SK-N-MC (cell line): ENCODE data around the gene MARK2.
"Not testable (repeated sequence)": the region's sequence is repeated elsewhere in the genome, so short reads cannot be mapped to it uniquely, and the experiment has no call there.

Experiments
- DNase-seq: peaks from one replicate; pipeline ENCODE4 v3.0.0-alpha.2; 2011; ENCODE audit warnings: low read depth, low spot score
- H3K27ac ChIP-seq: fragments of 200-600 bp; sonication (generic); 2 replicates; pipeline ENCODE4 v1.5.1; 2016; ENCODE audit warnings: mixed run types
- H3K36me3 ChIP-seq: fragments of 200-600 bp; sonication (generic); 2 replicates; pipeline ENCODE4 v1.6.1; 2017; ENCODE audit warnings: antibody characterized with exemption, low read length, mixed read lengths; ENCODE audit not compliant: insufficient read depth
- H3K4me3 ChIP-seq: fragments of 200-600 bp; sonication (generic); 2 replicates; pipeline ENCODE4 v1.5.1; 2016
- H3K9ac ChIP-seq: fragments of 200-600 bp; sonication (generic); 2 replicates; pipeline ENCODE4 v1.8.0; 2017; ENCODE audit warnings: mixed run types, mixed read lengths; ENCODE audit not compliant: insufficient read length
- H3K9me3 ChIP-seq: fragments of 200-600 bp; sonication (generic); 2 replicates; pipeline ENCODE4 v1.6.1; 2017; ENCODE audit warnings: low read depth, mild to moderate bottlenecking, antibody characterized with exemption, low read length, moderate library complexity, mixed read lengths
- EZH2 ChIP-seq: fragments of 200-600 bp; sonication (generic); IDR thresholded peaks from one replicate; pipeline ENCODE4 v1.6.1; 2017; ENCODE audit warnings: antibody characterized with exemption
- FOXP2 ChIP-seq: optimal IDR thresholded peaks from 2 replicates; pipeline ENCODE3; 2011; ENCODE audit warnings: mild to moderate bottlenecking, moderate library complexity; ENCODE audit not compliant: insufficient read depth; ENCODE audit errors: extremely low read length, control extremely low read depth
- POLR2AphosphoS5 ChIP-seq: IDR thresholded peaks from 2 replicates; pipeline ENCODE4 v1.6.1; 2012; ENCODE audit warnings: mild to moderate bottlenecking, low read depth, low read length, borderline replicate concordance

MARK2 gene

GRCh38 chr11:63855975-63856374 lies 17.1 kb downstream of the MARK2 start:
- TF ChIP-seq EZH2 (no peak), FOXP2 (no peak), POLR2AphosphoS5 (no peak)
- H3K27ac ChIP-seq, result peak overlapping the region; percentile 49; the same call in 1 of the 2 replicates
- H3K4me3 ChIP-seq, result no peak overlapping the region
- no peak for DNase-seq
- H3K36me3 ChIP-seq, result peaks cover 17% of the 10 kb centered on the region; the same call in 1 of the 2 replicates
- H3K9ac ChIP-seq, result no peak overlapping the region
- H3K9me3 ChIP-seq, result 0 out of 2 replicates have a peak, but pooled peaks cover 7% of the 10 kb centered on the region

DNA sequence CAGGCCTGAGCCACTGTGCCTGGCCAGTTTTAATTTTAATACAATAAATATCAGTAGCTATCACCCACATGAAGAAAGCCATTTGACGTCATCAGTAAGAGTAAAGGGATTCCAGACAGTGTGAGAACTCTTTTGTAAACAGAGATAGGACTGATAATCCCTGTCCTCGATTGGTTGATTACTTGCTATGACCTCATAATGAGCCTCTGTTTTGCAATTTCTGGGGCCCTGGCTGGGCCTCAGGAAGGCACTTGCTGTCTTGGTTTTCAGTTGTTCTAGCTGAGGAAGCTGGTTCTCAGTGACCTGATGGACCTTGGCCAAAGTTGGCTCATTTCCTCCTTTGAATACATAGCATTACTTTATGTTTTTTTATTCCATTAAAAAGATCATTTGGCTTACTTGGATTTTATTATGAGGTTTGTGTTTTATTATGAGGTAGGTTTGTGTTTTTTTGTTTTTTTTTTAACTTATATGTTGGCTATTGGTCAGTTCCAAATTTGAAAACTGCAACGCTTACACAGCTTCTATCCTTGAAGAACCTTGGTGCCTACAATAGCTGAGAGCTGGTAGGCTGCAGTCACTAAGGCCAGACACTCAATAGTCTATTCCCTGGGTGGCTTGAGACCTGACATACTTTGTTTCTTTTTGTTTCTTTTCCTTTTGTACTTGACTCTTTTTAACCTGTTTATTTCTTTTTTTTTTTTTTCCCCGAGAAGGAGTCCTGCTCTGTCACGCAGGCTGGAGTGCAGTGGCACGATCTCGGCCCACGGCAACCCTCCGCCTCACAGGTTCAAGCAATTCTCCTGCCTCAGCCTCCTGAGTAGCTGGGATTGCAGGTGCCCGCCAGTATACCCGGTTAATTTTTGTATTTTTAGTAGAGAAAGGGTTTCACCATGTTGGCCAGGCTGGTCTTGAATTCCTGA lies 20.0 kb downstream of the MARK2 start:
- Histone ChIP-seq H3K4me3 (no peak overlapping the region), H3K36me3 (peaks cover 17% of the 10 kb centered on the region; the same call in 1 of the 2 replicates), H3K27ac (peak overlapping the region; percentile 42; the same call in 1 of the 2 replicates), H3K9ac (no peak overlapping the region), H3K9me3 (0 out of 2 replicates have a peak, but pooled peaks cover 7% of the 10 kb centered on the region)
- no peak for DNase-seq
- TF ChIP-seq FOXP2 (no peak), EZH2 (no peak), POLR2AphosphoS5 (no peak)

DNA sequence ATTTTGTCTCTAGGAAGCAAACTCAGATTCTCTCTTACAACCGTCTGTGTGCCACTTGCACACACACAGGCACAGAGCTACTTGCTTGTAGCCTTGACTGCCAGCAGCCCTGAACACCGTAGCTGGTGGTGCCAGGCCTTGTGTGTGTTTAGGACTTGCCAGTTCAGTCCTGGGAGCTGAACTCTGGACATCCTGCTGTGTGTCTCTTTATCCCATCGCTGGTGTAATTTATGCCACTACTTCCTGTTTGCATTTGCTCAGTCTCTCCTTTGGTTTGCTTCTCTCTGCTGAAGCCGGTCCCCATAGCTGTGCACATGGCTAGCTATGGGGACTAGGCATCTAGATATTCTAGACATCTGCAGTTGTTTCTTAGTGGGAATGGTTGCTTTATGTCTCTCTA lies 24.0 kb downstream of the MARK2 start:
- peak overlapping the region; percentile 25 for H3K9ac ChIP-seq
- no peak for DNase-seq
- H3K36me3 ChIP-seq, result 0 out of 2 replicates have a peak, but pooled peaks cover 5% of the 10 kb centered on the region
- no peaks in the 10 kb centered on the region for H3K9me3 ChIP-seq
- no peak for TF ChIP-seq FOXP2
- no peak for TF ChIP-seq POLR2AphosphoS5
- TF ChIP-seq EZH2, result no peak
- H3K27ac ChIP-seq, result peak overlapping the region; percentile 85
- peak overlapping the region; percentile 51; the same call in 1 of the 2 replicates for H3K4me3 ChIP-seq

GRCh38 chr11:63863620-63864019 lies 24.7 kb downstream of the MARK2 start:
- H3K36me3 ChIP-seq, H3K9ac ChIP-seq, H3K27ac ChIP-seq, DNase-seq, H3K9me3 ChIP-seq, H3K4me3 ChIP-seq: not testable (repeated sequence)

- TF ChIP-seq POLR2AphosphoS5 (no peak), EZH2 (no peak), FOXP2 (no peak)
- no peaks in the 10 kb centered on the region for H3K9me3 ChIP-seq
- H3K4me3 ChIP-seq, result 0 out of 2 replicates have a peak overlapping the region, but pooled peaks have one; percentile 6
- peak; percentile 44 for DNase-seq
- H3K36me3 ChIP-seq, result 0 out of 2 replicates have a peak, but pooled peaks cover 5% of the 10 kb centered on the region
- peak overlapping the region; percentile 67 for H3K27ac ChIP-seq
- no peak overlapping the region for H3K9ac ChIP-seq
These were observed 27.3 kb downstream of the MARK2 start for GRCh38 chr11:63866211-63866610.

- Histone ChIP-seq H3K4me3 (no peak overlapping the region), H3K9ac (no peak overlapping the region), H3K9me3 (no peaks in the 10 kb centered on the region), H3K36me3 (0 out of 2 replicates have a peak, but pooled peaks cover 5% of the 10 kb centered on the region), H3K27ac (peak overlapping the region; percentile 19; the same call in 1 of the 2 replicates)
- TF ChIP-seq POLR2AphosphoS5, result no peak
- no peak for TF ChIP-seq FOXP2
- no peak for TF ChIP-seq EZH2
- no peak for DNase-seq
These were observed 28.6 kb downstream of the MARK2 start for GRCh38 chr11:63867511-63867910.

- TF ChIP-seq POLR2AphosphoS5, result no peak
- TF ChIP-seq FOXP2, result no peak
- no peak for TF ChIP-seq EZH2
- no peak overlapping the region for H3K4me3 ChIP-seq
- H3K36me3 ChIP-seq, result 0 out of 2 replicates have a peak, but pooled peaks cover 5% of the 10 kb centered on the region
- no peak for DNase-seq
- H3K9me3 ChIP-seq, result no peaks in the 10 kb centered on the region
- no peak overlapping the region for H3K9ac ChIP-seq
- H3K27ac ChIP-seq, result no peak overlapping the region
These were observed 29.6 kb downstream of the MARK2 start for GRCh38 chr11:63868399-63869064.

- Histone ChIP-seq H3K4me3 (no peak overlapping the region), H3K27ac (no peak overlapping the region), H3K36me3 (0 out of 2 replicates have a peak, but pooled peaks cover 5% of the 10 kb centered on the region), H3K9me3 (no peaks in the 10 kb centered on the region), H3K9ac (no peak overlapping the region)
- no peak for DNase-seq
- no peak for TF ChIP-seq POLR2AphosphoS5
- no peak for TF ChIP-seq EZH2
- TF ChIP-seq FOXP2, result no peak
These were observed 30.3 kb downstream of the MARK2 start for GRCh38 chr11:63869171-63869591.
